Esophagus squamous epithelium (tissue), 5 donors: ENCODE data around the gene LIF. TPM values are rescaled to one million over a fixed set of nuclear protein-coding genes. Genes with fewer than 3 reads are reported as not detected.

ENCODE experiments used
- DNase-seq: peaks from one replicate; lab custom pipeline; 2025; lab: John Stamatoyannopoulos, UW
- H3K27ac ChIP-seq, 4 donors: fragments of 200-600 bp; sonication (generic); one replicate each; pipeline ENCODE4 v1.5.1; 2016 to 2019; ENCODE audit warnings: mild to moderate bottlenecking in 1 of 4
- H3K27me3 ChIP-seq, 4 donors: fragments of 200-600 bp; sonication (generic); 1 replicate in 3 of 4; 2 replicates in 1 of 4; pipeline versions ENCODE4 v1.5.1 to v1.6.0; 2017 to 2021; ENCODE audit warnings: antibody characterized with exemption in 1 of 4
- H3K36me3 ChIP-seq, 3 donors: fragments of 200-600 bp; sonication (generic); one replicate each; pipeline ENCODE4 v1.5.1; 2016 to 2019
- H3K4me1 ChIP-seq, 3 donors: fragments of 200-600 bp; sonication (generic); one replicate each; pipeline ENCODE4 v1.5.1; 2017 to 2019
- H3K4me3 ChIP-seq, 4 donors: fragments of 200-600 bp; sonication (generic); 1 replicate in 3 of 4; 2 replicates in 1 of 4; pipeline ENCODE4 v1.5.1; 2016 to 2019; ENCODE audit warnings: mild to moderate bottlenecking in 2 of 4, moderate library complexity in 1 of 4
- H3K9me3 ChIP-seq, 3 donors: fragments of 200-600 bp; sonication (generic); one replicate each; pipeline ENCODE4 v1.5.1; 2016 to 2019
- POLR2A ChIP-seq, 4 donors: fragments of 450-650 bp; IDR thresholded peaks; one replicate each; pipeline ENCODE4 v1.6.1; 2017; ENCODE audit warnings: antibody characterized with exemption in 4 of 4, mild to moderate bottlenecking in 4 of 4, moderate library complexity in 3 of 4
- WGBS, 2 donors: methylation state at CpG; one replicate each; pipeline ENCODE4 v1.1.5; 2018; 5-methylcytosine and 5-hydroxymethylcytosine counted together
- intact Hi-C: fragments of 100-400 bp; cut with DNase I; formaldehyde crosslinking; loops from one replicate; pipeline ENCODE4 v1.15.0; 2022
- total RNA-seq, 4 donors: library from RNA; depleted of rRNA; stranded (reverse); fragments of >200 nt; gene quantifications; one replicate each; pipeline ENCODE4 v1.1.0, GENCODE V29; 2016
- TF ChIP-seq, protein P1 (sequence below), 6 experiments: fragments of 450-650 bp in 4 of 6; fragments of 200-600 bp in 2 of 6; sonication (generic) in 2 of 6; IDR thresholded peaks; one replicate each; pipeline ENCODE4 v1.5.1; 2016 to 2019; ENCODE audit warnings: antibody characterized with exemption in 6 of 6, mild to moderate bottlenecking in 4 of 6, moderate library complexity in 4 of 6
- donor health status: DM: yes; HTN: yes; CAD: no.

Gene LIF
- total RNA-seq, 4 donors from 2014 or later: 0.08 to 0.76 (median 0.10) TPM

GRCh38 chr22:30279932-30280331 lies 33.4 kb upstream of the LIF start:
- H3K4me1 ChIP-seq: peaks cover 23 to 51% (median 38%) of the 10 kb centered on the region in 3 donors
- no peak for DNase-seq
- no peak overlapping the region for H3K4me3 ChIP-seq
- no peaks in the 10 kb centered on the region for H3K9me3 ChIP-seq
- 84 to 86% methylated on average over 4 to 5 of the region's 5 CpGs for WGBS, 2 donors
- H3K27me3 ChIP-seq: no peaks in the 10 kb centered on the region
- no peak overlapping the region for H3K27ac ChIP-seq
- H3K36me3 ChIP-seq: peaks cover 0 to 30% (median 0%) of the 10 kb centered on the region in 3 donors
- TF ChIP-seq, protein P1, sequence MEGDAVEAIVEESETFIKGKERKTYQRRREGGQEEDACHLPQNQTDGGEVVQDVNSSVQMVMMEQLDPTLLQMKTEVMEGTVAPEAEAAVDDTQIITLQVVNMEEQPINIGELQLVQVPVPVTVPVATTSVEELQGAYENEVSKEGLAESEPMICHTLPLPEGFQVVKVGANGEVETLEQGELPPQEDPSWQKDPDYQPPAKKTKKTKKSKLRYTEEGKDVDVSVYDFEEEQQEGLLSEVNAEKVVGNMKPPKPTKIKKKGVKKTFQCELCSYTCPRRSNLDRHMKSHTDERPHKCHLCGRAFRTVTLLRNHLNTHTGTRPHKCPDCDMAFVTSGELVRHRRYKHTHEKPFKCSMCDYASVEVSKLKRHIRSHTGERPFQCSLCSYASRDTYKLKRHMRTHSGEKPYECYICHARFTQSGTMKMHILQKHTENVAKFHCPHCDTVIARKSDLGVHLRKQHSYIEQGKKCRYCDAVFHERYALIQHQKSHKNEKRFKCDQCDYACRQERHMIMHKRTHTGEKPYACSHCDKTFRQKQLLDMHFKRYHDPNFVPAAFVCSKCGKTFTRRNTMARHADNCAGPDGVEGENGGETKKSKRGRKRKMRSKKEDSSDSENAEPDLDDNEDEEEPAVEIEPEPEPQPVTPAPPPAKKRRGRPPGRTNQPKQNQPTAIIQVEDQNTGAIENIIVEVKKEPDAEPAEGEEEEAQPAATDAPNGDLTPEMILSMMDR (IDR thresholded peaks at IDR 0.05): no peak
- TF ChIP-seq POLR2A (IDR thresholded peaks at IDR 0.05): no peak
- intact Hi-C loops: no loop called here

- TF ChIP-seq, protein P1 (IDR thresholded peaks at IDR 0.05): no peak
- no peak for TF ChIP-seq POLR2A (IDR thresholded peaks at IDR 0.05)
- Histone ChIP-seq H3K36me3 (peaks cover 0 to 23% (median 0%) of the 10 kb centered on the region in 3 donors), H3K9me3 (no peaks in the 10 kb centered on the region), H3K4me1 (peaks cover 30 to 59% (median 38%) of the 10 kb centered on the region in 3 donors), H3K27ac (peak overlapping the region in 1 of 4 donors; percentile 87), H3K4me3 (no peak overlapping the region), H3K27me3 (no peaks in the 10 kb centered on the region)
- WGBS, 2 donors: 26 to 44% methylated on average over 5 to 9 of the region's 16 CpGs
- intact Hi-C loops: no loop called here
- DNase-seq: no peak
These were observed 32.7 kb upstream of the LIF start for GRCh38 chr22:30279046-30279788.

DNA sequence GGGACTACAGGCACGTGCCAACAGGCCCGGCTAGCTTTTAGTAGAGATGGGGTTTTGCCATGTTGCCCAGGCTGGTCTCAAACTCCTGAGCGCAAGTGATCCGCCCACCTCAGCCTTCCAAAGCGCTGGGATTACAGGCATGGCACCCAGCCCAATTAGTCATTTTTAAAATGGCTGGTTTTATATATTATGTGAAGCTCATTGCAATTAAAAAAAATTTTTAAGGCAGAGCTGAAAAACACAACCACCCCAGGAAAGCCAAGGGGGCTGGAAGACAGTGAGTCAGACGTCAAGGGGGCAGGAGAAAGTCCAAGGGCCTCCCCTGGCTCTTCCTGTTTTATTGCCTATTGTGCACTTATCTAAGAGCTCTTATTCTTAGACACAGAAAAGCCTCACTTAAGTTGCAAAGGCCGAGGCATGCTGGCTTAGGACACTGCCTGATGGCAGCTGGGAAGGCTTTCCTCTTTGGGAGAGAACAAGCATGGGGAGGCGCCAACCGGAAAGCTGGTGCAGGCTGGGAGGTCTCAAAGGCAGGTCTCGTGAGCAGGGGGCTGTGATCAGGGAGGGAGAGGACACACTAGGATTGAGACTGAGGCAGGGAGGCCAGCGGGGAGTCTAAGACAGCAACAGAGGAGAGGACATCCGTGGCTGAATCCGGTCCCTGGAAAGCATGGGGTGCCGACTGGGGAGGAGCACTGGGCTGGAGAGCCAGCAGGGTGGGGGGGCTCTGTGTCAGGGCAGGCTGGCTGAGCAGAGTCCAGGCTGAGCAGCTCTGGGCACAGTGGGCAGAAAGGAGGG lies 31.2 kb upstream of the LIF start:
- WGBS, 2 donors: 26 to 32% methylated on average over 9 to 12 of the region's 14 CpGs
- H3K4me1 ChIP-seq: peaks cover 30 to 69% (median 38%) of the 10 kb centered on the region in 3 donors
- no peaks in the 10 kb centered on the region for H3K9me3 ChIP-seq
- H3K27ac ChIP-seq: peak overlapping the region; percentile 67 to 87 (median 82)
- no peaks in the 10 kb centered on the region for H3K27me3 ChIP-seq
- peaks cover 0 to 8% (median 0%) of the 10 kb centered on the region in 3 donors for H3K36me3 ChIP-seq
- no peak for DNase-seq
- H3K4me3 ChIP-seq: no peak overlapping the region
- intact Hi-C loops: no loop called here
- TF ChIP-seq, protein P1 (IDR thresholded peaks at IDR 0.05): no peak
- TF ChIP-seq POLR2A (IDR thresholded peaks at IDR 0.05): no peak

- no peak overlapping the region for H3K4me3 ChIP-seq
- TF ChIP-seq POLR2A (IDR thresholded peaks at IDR 0.05): no peak
- TF ChIP-seq, protein P1 (IDR thresholded peaks at IDR 0.05): no peak
- H3K27ac ChIP-seq: peak overlapping the region in 1 of 4 donors; percentile 14
- H3K4me1 ChIP-seq: peaks cover 30 to 69% (median 38%) of the 10 kb centered on the region in 3 donors
- no peaks in the 10 kb centered on the region for H3K27me3 ChIP-seq
- intact Hi-C loops: no loop called here
- WGBS, 2 donors: 64 to 81% methylated on average over 4 of the region's 8 CpGs
- no peaks in the 10 kb centered on the region for H3K9me3 ChIP-seq
- H3K36me3 ChIP-seq: no peaks in the 10 kb centered on the region
- DNase-seq: no peak
These were observed 29.5 kb upstream of the LIF start for GRCh38 chr22:30276039-30276438.

DNA sequence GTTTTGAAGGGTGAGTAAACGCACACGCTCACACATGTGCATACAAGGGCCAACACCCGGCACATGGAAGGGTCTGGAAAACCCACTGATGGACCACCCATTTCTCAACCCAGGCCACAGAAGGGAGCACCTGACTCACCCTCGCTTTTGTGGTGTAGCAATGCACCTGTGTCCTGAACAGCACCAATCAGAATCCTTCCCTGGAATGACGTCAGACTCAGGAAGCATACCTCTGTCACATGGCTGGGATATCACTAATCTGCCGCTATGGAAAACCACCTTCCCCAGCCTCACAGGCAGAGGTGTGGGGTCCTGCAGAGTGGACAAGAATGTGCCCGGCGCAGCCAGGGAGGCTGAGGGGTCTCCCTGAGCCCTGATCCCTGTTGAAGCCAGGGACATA lies 29.1 kb upstream of the LIF start:
- TF ChIP-seq, protein P1 (IDR thresholded peaks at IDR 0.05): no peak
- TF ChIP-seq POLR2A (IDR thresholded peaks at IDR 0.05): no peak
- intact Hi-C loops: no loop called here
- Histone ChIP-seq H3K9me3 (no peaks in the 10 kb centered on the region), H3K36me3 (no peaks in the 10 kb centered on the region), H3K27me3 (no peaks in the 10 kb centered on the region), H3K27ac (peak overlapping the region in 1 of 4 donors; percentile 14), H3K4me1 (peaks cover 30 to 69% (median 38%) of the 10 kb centered on the region in 3 donors), H3K4me3 (no peak overlapping the region)
- WGBS, 2 donors: 52 to 57% methylated on average over 6 to 7 of the region's 8 CpGs
- no peak for DNase-seq
